Duodenal mucosa (tissue), 2 donors: ENCODE measurements around the gene TSC22D3.
A peak's percentile ranks its signal among the peaks of the same experiment; 100 is the strongest.

Source experiments
- H3K27ac ChIP-seq: one replicate; pipeline ENCODE4 v1.7.0; 2013; ENCODE audit warnings: low read depth, low read length
- H3K27me3 ChIP-seq, 2 donors: one replicate each; pipeline ENCODE4 v1.7.0; 2013; ENCODE audit warnings: low read length in 2 of 2, control low read depth in 1 of 2; ENCODE audit not compliant: insufficient read depth in 2 of 2, control insufficient read depth in 1 of 2
- H3K36me3 ChIP-seq, 2 donors: one replicate each; pipeline ENCODE4 v1.7.0; 2013; ENCODE audit warnings: low read length in 2 of 2, control low read depth in 1 of 2; ENCODE audit not compliant: insufficient read depth in 2 of 2, control insufficient read depth in 1 of 2
- H3K4me1 ChIP-seq, 2 donors: one replicate each; pipeline ENCODE4 v1.7.0; 2013; ENCODE audit warnings: low read length in 2 of 2, control low read depth in 1 of 2; ENCODE audit not compliant: insufficient read depth in 2 of 2, control insufficient read depth in 1 of 2
- H3K4me3 ChIP-seq, 2 donors: one replicate each; pipeline ENCODE4 v1.7.0; 2013; ENCODE audit warnings: low read length in 2 of 2, low read depth in 1 of 2
- H3K9ac ChIP-seq, 2 donors: one replicate each; pipeline ENCODE4 v1.7.0; 2013; ENCODE audit warnings: low read length in 2 of 2, low read depth in 1 of 2
- H3K9me3 ChIP-seq, 2 donors: one replicate each; pipeline ENCODE4 v1.7.0; 2013; ENCODE audit warnings: low read length in 2 of 2, control low read depth in 1 of 2; ENCODE audit not compliant: control insufficient read depth in 1 of 2

TSC22D3 gene

DNA sequence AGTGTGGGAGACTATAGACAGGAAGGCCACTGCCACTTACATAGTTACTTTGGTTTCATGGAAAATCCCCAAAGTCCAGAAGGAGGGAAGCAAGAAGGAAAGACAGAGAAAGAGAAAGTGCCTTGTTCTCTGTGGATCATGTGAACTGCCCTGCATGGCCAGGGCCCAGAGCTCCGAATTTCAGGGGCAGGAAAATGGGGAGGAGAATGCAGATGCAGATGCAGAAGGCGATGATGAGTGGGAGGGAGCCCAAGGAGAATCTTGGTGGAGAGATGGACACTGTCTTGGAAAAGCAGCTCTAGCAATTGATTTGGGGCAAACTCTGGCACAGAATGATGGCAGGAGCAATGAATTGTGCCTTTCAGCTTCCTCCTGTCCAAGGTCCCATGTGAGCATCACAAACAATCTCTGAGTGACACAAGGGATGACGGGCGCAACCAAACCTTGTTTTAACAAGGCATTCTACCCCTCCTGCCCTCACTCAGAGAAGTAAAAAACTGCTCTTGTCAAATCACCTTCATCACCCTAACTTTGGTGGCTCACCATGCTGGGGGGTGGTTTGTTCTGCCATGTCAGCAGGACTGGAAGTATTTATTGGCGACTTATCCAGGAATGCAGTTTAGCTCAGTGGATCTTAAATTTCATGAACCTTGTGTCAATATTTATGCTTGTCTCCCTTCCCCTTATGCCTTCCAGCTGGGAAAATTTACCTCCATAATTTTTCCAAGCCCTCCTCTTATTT lies 53.5 kb downstream of the TSC22D3 start:
- Histone ChIP-seq H3K4me3 (no peak overlapping the region), H3K9ac (no peak overlapping the region), H3K36me3 (no peaks in the 10 kb centered on the region), H3K9me3 (no peaks in the 10 kb centered on the region), H3K27ac (no peak overlapping the region), H3K27me3 (no peaks in the 10 kb centered on the region), H3K4me1 (peaks cover 8 to 25% of the 10 kb centered on the region in 2 donors)

DNA sequence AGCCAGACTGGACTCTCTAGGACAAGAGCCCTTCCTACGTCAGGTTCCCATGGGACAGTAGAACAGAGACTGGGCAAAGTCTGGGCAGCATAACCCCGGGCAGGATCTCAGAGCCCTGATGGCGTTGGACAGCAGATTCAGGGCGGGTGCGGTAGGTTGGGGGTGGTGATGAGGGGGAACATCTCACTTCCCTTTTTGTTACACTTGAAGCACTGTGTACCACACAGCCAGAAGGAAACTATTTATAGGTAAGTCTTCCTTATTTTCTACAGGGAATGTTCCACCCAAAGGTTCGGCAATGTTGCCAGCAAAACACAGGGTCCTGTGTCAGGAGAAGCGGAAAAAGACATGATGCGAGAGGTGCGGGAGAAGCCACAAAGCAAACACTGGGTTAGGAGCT lies 54.3 kb downstream of the TSC22D3 start:
- Histone ChIP-seq H3K27me3 (no peaks in the 10 kb centered on the region), H3K36me3 (no peaks in the 10 kb centered on the region), H3K9ac (no peak overlapping the region), H3K4me3 (no peak overlapping the region), H3K27ac (no peak overlapping the region), H3K9me3 (no peaks in the 10 kb centered on the region), H3K4me1 (peaks cover 9 to 23% of the 10 kb centered on the region in 2 donors)

GRCh38 chrX:107718156-107718621 lies 57.4 kb downstream of the TSC22D3 start:
- no peaks in the 10 kb centered on the region for H3K9me3 ChIP-seq
- no peak overlapping the region for H3K4me3 ChIP-seq
- peaks cover 26 to 29% of the 10 kb centered on the region in 2 donors for H3K4me1 ChIP-seq
- H3K27ac ChIP-seq, result no peak overlapping the region
- H3K36me3 ChIP-seq, result peaks cover 20 to 27% of the 10 kb centered on the region in 2 donors
- H3K9ac ChIP-seq, result no peak overlapping the region
- H3K27me3 ChIP-seq, result no peaks in the 10 kb centered on the region

DNA sequence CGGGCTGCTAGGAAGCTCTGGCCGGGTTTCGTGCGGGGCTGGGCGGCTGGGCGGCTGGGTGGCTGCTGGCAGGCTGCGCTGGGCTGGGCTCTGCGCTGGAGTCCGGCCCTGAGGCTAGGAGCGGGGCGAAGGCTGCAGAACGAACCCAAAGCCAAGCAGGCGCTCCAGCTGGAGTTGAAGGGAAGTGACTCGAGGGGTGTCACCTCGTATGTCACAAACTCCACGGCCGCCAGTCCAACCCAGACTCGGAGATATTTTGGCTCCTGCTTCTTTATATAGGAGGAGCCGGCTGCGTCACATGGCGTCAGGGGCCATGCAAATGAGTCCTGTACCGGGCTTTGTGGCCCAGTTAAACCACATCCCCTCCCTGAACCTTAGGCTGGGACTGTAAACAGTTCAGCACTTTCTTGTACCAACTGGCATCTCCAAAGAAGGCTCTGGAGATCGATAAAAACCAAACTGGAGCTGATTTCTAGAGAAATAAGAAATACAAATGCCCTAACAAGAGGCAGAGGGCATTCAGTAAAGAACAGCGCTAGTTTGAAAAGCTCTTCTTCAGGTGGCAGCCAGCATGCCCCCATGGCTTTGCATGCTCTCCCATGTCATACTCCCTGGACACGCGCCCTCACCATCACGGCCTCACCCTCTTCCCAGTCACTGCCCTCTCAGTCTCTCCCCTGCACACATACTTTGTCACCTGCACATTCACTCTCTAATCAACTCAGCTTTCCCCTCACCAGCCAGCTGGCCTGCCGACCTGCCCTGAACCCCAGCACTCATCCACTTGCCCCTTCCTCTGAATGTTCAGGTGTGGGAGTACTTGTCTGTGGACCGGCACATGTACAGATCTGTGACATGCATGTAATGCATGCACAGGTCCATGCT lies 58.5 kb downstream of the TSC22D3 start:
- H3K9me3 ChIP-seq, result no peaks in the 10 kb centered on the region
- H3K9ac ChIP-seq, result peak overlapping the region; percentile 80 to 94
- no peaks in the 10 kb centered on the region for H3K27me3 ChIP-seq
- H3K4me3 ChIP-seq, result peak overlapping the region; percentile 86 to 91
- H3K36me3 ChIP-seq, result peaks cover 20 to 28% of the 10 kb centered on the region in 2 donors
- peaks cover 26 to 33% of the 10 kb centered on the region in 2 donors for H3K4me1 ChIP-seq
- H3K27ac ChIP-seq, result peak overlapping the region; percentile 95

GRCh38 chrX:107716118-107716684 lies 59.4 kb downstream of the TSC22D3 start:
- Histone ChIP-seq H3K9ac (peak overlapping the region; percentile 94 to 95), H3K4me3 (peak overlapping the region; percentile 86 to 91), H3K27me3 (no peaks in the 10 kb centered on the region), H3K4me1 (peaks cover 30 to 35% of the 10 kb centered on the region in 2 donors), H3K36me3 (peaks cover 20 to 28% of the 10 kb centered on the region in 2 donors), H3K9me3 (no peaks in the 10 kb centered on the region), H3K27ac (peak overlapping the region; percentile 95)

- no peaks in the 10 kb centered on the region for H3K9me3 ChIP-seq
- no peaks in the 10 kb centered on the region for H3K27me3 ChIP-seq
- peak overlapping the region; percentile 95 for H3K27ac ChIP-seq
- peaks cover 20 to 28% of the 10 kb centered on the region in 2 donors for H3K36me3 ChIP-seq
- peak overlapping the region; percentile 94 to 95 for H3K9ac ChIP-seq
- H3K4me3 ChIP-seq, result peak overlapping the region; percentile 86 to 91
- H3K4me1 ChIP-seq, result peaks cover 37% of the 10 kb centered on the region in 2 donors
Measured at GRCh38 chrX:107715331-107716117, 60.1 kb downstream of the TSC22D3 start.

GRCh38 chrX:107714206-107714891 lies 61.2 kb downstream of the TSC22D3 start:
- Histone ChIP-seq H3K4me3 (peak overlapping the region; percentile 86 to 91), H3K9me3 (no peaks in the 10 kb centered on the region), H3K27ac (peak overlapping the region; percentile 95), H3K9ac (peak overlapping the region; percentile 94 to 95), H3K27me3 (no peaks in the 10 kb centered on the region), H3K4me1 (peaks cover 37 to 38% of the 10 kb centered on the region in 2 donors), H3K36me3 (peaks cover 20 to 28% of the 10 kb centered on the region in 2 donors)

DNA sequence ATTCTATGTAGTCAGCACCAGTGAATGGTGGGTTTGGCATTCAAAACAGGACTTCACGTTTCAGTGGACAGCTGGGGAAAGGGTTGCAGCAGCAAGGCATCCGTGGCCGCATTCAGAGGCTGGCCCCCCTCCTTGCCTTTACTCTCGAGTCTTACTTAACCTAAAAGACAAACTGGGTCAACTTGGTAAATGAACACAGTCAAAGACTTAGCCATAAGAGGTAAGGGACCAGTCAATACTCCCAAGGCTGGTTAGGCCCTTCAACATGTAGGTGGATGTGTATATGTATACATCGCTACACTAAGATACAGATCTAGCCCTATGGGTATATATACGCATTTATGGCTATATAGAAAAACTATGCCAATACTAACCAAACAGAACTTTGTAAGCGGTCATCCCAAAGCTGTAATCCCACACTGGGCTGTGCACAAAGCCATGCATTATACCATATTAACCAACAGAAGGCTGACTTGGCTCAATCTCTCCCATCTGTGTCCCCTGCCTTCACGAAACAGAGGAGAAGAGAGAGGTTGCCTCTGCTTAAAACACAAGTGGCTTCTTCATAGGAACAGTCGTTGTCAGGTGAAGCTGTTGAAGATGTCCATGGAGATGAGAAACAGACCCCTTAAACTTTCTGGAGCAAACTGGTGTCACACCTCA lies 61.9 kb downstream of the TSC22D3 start:
- peaks cover 20 to 28% of the 10 kb centered on the region in 2 donors for H3K36me3 ChIP-seq
- peak overlapping the region; percentile 18 to 94 for H3K9ac ChIP-seq
- H3K27me3 ChIP-seq, result no peaks in the 10 kb centered on the region
- peak overlapping the region; percentile 95 for H3K27ac ChIP-seq
- H3K4me1 ChIP-seq, result peaks cover 36 to 38% of the 10 kb centered on the region in 2 donors
- peak overlapping the region; percentile 86 to 91 for H3K4me3 ChIP-seq
- H3K9me3 ChIP-seq, result no peaks in the 10 kb centered on the region

GRCh38 chrX:107713203-107713542 lies 62.4 kb downstream of the TSC22D3 start:
- peak overlapping the region; percentile 62 for H3K27ac ChIP-seq
- H3K27me3 ChIP-seq, result no peaks in the 10 kb centered on the region

More at GRCh38 chrX:107713203-107713542, 62.4 kb downstream of the TSC22D3 start:
- Histone ChIP-seq H3K9ac (peak overlapping the region in 1 of 2 donors; percentile 18), H3K36me3 (peaks cover 20 to 28% of the 10 kb centered on the region in 2 donors), H3K4me3 (peak overlapping the region; percentile 22 to 86), H3K4me1 (peaks cover 31 to 38% of the 10 kb centered on the region in 2 donors), H3K9me3 (no peaks in the 10 kb centered on the region)
